Measurements from ENCODE around the gene JAKMIP1.

Gene JAKMIP1

DNA sequence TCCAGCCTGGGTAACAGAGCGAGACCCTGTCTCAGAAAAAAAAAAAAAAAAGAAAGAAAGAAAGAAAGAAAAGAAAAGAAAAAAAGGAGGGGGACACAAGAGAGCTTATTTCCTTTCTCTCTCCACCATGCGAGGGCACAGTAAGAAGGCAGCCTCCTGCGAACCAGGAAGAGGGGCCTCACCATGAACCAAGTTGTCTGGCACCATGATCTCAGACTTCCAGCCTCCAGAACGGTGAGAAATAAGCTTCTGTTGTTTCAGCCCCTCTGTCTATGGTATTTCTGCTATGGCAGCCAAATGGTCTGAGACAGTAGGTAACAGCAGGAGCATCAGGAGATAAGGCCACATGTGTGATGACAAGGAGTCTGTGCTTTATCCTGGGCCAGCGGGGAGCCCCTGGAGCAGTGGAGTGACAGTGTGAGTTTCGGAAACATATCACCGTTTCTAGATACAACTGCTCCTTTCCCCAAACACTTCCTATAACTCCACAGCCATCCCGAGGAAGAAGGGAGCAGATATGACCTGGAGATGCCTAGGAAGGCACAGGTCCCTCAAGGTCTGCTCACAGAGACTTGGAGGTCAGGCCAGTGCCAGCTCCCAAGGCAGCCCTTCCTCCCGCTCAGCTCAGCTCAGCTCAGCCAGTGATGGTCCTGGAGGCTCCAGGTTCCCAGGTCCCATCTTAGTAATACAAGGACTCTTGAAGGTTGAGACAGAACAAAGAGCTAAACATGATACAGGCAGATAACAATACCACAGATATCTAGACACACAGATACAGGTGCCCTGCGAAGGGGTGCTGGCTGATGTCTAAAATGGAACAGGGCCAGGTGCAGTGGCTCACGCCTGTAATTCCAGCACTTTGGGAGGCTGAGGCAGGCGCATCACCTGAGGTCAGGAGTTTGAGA, 17.7 kb downstream of the JAKMIP1 start:
- DNase-seq (ENCODE audit: low read depth in 1 of 2, low spot score in 1 of 2), result no peak

DNA sequence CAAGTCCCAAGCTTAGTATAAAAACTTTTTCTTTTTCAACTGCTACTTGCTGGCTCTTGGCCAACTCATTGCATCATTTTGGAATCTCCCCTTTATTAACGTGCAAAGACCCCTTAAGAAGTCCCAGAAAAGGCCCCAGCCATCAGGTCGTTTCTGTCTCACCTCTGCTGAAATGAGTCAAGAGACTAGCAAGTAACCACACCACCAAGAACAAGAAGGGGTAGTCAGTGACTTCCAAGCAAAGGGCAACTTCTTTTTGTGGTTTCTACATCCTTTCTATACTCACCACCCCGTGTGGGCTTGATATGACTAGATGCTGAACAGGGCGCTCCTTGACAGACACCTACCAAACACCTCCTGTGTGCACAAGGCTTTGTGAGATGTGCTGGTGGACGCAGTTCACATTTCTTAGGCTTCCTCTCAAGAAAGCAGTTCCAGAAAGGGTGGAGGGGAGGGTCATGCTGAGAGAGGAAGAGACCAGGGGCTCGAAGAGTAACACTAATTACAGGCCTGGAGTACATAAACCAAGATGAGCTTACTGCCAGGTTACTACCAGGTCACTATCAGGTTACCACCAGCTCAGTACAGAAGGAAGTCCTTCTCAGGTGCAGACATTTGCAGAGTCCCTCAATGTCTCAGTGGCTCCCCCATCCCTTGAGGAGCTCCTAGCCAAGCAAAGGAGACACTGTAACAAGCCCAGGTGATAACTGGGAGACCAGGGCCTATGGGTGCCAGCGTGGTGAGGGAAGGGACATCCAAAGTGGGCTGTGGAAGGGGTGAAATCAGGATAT, 19.3 kb downstream of the JAKMIP1 start:
- no peak for DNase-seq (ENCODE audit: low read depth in 1 of 2, low spot score in 1 of 2)

DNA sequence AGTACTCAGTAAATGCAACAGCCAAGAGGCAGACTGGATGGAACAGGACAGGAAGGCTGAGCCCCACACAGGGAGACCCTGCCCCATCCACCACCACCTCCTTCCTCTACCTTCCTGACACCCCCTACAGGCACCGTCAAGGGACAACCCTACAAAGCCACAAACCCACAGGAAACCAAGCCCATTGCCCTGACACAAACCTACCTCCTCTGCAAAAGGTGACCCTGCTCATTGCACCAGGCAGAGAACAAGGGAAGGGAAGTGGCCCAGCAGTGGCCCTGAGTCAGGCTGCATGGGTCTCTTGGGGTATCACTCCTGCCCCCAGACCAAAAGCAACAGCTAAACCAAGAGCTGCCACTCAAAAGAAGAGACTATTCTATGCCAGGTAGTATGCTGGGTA, 21.0 kb downstream of the JAKMIP1 start:
- DNase-seq (ENCODE audit: low read depth in 1 of 2, low spot score in 1 of 2), result no peak

DNA sequence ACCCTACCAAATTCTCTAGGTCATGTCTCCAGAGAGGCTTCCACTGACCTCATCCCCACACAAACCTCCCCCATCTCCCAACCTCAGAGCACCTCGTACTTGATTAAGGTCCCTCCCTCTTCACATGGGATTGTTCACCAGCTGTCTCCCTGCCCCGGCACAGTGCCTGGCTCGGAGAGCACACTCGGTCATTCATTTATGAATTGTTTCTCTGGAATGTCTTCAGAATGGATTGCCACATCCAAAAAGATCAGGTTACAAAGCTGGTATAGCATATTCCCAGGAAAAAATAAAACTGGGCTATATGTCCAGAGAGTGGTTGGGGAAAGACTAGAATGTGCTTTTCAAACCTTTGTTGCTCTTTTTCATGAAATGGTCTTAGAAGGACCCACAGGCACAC, 21.6 kb downstream of the JAKMIP1 start:
- no peak for DNase-seq (ENCODE audit: low read depth in 1 of 2, low spot score in 1 of 2)

DNA sequence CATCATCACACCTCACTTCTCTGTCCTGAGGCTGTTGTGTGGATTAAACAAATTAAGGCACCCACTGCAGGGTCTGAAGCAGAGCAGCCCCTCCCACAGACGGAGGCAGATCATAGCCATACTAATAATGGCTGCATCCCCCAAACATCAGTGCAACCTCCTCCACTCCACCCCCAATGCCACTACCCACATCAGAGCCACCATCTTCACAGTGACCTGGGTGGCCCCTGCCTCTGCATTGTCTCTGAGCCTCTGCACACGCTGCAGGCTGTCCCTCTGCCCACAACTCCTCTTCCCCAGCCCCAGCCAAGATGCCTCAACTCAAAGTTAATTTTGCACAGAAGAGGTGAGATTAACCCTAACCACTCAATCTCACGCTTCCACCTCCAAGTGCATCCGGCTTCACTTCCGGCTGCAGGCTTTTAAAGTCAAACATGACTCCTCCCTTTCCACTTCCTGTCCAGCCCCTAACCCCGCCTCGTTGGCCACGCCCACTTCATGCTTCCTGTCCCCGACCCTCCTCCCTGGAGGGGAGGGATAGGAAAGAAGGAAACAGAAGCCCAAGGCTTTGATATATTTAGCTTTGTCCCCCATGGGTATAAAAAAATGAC, 22.7 kb downstream of the JAKMIP1 start:
- no peak for DNase-seq (ENCODE audit: low read depth in 1 of 2, low spot score in 1 of 2)

DNA sequence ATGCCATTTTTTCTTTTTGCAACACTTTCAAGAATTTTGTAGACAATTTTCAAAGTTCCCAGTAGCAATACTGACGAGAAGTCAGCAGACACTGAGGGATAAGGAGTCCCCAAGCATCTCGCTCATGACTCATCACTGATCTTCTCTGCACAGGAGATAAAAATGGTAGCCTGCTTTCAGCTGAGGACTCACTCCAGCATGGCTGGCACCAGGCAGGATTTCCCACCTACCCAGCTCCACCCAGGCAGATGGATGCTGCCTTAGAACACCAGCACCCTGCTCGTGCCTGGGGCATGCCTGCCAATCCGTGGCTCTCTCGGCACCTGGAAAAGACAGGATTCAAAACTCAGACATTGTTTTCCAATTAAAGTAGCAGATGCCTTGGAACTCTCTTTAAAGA, 24.9 kb downstream of the JAKMIP1 start:
- DNase-seq (ENCODE audit: low read depth in 1 of 2, low spot score in 1 of 2), result no peak

DNA sequence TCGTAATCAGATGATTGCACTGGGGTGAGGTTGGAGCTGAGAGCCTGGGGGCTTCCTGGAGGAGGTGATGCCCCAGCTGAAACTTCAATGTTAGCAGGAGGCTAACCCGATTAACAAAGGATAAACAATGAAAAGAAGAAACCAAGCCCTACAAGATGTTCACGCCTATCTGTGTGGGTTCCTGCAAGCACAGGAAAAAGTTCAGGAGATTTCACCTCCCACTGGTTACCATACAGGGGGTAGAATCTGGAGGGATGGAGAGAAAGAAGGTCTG, 27.5 kb downstream of the JAKMIP1 start:
- no peak for DNase-seq (ENCODE audit: low read depth in 1 of 2, low spot score in 1 of 2)

DNA sequence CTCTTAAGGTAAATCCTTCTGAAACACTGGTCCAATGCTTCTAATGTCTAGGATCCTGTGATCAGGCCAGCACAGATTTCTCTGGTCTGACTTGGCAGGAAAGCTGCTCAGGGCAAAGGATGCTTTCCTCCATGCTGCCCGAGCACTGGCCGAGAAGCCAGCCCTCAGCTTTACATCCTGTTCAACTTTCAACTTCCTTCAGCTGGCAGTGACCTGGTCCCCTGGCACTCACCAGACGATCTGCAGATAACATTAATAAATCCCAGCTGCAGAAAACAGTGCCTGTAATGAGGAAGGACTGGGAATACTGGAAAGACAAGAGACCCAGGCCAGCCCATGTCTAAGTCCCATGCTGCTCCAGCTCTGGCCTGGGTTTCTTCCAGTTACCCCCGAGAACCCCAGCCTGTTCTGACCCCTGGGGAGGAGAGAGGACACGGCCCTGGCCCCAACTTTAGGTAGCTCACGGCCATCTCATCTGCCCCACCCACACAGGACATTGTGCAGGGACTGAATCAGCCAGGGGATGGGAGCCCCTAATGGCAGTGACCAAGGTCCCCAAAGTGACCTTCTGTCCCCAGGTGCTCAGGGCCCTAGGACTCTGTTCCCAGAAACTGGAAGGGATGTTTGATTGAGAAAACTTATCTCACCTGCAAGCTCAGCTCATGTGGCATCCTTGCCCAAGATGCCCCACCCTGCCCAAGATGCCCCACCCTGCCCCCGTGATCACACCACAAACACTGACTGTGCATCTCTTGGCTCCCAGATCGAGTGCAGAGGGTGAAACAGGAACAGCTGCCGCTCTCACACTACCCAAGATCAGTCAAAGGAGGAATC, 28.0 kb downstream of the JAKMIP1 start:
- DNase-seq (ENCODE audit: low read depth in 1 of 2, low spot score in 1 of 2), result no peak

DNA sequence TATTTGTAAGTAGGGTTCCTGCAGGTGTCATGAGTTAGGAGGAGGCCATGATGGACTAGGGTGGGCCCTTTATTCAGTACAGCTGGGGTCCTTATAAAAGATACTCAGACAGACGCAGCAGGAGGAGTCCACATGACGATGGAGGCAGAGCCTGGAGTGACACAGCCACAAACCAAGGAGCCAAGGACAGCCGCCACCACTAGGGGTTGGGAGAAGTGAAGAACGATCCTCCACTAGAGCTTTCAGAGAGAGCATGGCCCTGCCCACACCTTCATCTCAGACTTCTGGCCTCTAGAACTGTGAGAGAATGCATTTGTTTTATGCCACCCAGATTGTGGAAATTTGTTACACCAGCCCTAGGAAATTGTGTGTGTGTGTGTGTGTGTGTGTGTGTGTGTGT, 31.1 kb downstream of the JAKMIP1 start:
- DNase-seq (ENCODE audit: low read depth in 1 of 2, low spot score in 1 of 2), result no peak

DNA sequence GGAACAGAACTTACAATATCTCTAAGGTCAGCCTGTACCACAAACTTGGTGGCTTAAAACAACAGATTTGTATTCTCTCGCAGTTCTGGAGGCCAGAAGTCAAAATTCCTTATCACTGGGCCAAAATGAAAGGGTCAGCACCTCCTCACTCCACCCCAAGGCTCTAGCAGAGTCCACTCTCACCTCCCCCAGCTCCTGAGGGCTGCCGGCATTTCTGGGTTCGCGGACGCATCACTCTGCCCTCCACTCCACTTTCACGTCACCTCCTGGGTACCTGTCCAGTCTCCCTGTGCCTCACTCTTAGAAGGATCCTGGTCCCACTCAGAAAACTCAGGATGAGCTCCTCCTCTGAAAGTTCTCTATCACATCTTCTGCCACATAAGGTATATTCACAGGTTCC, 34.6 kb downstream of the JAKMIP1 start:
- DNase-seq (ENCODE audit: low read depth in 1 of 2, low spot score in 1 of 2), result no peak

DNA sequence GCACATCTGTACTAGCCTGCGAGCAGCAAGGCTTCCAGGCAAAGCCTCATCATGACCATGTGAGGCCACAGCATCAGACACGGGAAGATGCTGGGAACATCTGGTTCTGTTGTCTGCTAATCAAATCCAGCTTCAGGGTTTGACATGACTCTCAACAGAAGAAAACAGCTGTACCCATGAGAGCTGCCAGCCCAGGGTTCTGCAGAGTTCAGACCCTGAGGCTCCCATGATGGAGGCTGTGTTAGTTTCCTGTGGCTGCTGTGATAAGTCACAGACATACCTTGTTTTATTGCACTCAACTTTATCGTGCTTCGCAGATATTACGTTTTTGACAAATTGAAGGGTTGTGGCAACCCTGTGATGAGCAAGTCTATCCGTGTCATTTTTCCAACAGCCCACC, 37.5 kb downstream of the JAKMIP1 start:
- no peak for DNase-seq (ENCODE audit: low read depth in 1 of 2, low spot score in 1 of 2)

DNA sequence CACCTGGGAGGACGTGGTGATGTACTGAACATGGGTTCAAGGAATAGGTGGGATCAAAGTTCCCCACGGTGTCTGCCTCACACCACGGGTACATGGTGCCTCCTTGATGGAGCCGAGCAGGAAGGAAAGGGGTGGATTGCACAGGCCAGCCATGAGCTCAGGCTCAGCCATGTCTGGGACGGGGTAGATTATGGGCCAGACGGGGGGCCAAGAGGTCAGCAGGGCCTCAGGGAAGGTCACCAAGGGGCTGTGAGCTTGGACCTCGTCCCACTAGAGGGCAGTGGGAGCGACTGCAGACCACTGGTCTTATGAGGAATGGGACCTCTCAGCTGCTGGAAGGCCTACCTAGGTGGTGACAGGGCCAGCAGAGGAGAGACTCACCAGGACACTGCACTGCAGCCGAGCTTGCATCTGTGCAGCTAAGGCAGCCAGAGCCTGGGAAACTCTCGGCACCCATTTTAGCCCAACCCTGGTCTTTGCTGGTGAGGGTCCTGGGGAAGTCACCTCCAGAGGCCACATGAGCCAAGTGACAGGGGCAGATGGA, 38.4 kb downstream of the JAKMIP1 start:
- DNase-seq (ENCODE audit: low read depth in 1 of 2, low spot score in 1 of 2), result no peak

DNA sequence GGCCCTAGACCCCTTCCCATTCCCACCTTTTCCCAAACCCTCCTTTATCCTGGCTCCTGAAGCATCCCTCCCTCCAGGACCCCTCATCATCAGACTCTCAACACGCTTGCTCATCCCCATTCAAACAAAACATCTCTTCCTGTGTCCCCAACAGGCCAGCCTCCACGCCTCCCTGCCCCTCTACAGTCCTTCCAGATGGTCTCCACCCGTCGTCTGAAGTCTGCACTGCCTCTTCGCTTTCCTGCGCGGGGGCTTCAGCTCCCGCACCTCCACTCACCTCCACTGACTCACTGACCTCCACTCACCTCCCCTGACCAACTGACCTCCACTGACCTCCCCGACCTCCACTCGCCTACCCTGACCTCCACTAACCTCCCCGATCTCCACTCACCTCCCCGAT, 39.8 kb downstream of the JAKMIP1 start:
- DNase-seq (ENCODE audit: low read depth in 1 of 2, low spot score in 1 of 2), result no peak

DNA sequence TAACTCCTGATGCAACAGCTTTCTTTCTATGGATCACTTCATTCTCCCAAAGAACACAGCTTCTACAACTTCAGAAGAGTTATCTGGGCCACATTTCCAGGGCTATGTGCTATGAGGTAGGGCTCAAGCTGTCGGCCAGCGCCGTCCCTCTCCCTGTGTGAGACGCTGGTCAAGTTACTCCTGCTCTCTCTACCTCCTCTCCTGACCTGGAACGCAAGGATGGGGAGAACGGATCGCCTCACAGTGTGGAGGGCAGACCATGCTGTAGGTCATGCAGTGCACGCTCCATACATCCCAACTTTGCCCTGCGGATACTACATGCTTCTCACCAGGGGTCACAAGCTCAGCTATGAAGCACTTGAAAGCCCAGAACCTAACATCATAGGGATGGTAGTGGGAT, 42.4 kb downstream of the JAKMIP1 start:
- no peak for DNase-seq (ENCODE audit: low read depth in 1 of 2, low spot score in 1 of 2)

DNA sequence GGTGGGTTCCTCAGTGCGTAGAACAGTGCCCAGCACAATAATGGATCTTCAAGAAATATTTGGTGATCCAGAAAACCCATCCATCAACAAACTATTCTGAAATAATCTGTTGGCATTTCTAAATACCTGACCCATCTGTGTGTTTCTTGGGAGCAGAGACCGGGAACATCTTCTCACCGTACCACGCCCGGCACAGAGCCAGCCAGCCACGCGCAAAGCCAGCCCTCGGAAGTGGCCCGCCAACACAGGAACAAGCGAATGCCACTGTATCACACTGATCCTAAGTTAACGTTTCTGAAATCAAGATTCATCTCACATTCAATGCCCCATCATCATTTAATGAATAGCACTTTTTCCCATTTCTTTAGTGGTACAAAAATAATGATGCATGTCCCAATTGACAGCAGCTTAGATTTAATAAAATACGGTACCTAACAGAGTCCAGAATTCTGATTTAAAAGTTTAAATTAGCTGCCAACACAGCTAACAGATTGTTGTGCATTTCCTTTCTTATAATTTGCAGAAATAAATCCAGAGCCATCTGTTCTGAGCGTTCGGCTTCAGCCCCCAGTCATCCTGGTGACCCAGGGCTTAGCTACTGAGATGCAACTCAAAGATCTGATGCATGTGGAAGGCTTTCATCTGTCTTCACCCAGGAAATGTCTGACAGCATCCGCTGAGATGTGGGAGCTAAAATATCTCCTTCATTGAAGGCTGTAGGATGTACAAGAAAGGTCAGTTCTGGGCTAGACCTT, 44.2 kb downstream of the JAKMIP1 start:
- no peak for DNase-seq (ENCODE audit: low read depth in 1 of 2, low spot score in 1 of 2)

DNA sequence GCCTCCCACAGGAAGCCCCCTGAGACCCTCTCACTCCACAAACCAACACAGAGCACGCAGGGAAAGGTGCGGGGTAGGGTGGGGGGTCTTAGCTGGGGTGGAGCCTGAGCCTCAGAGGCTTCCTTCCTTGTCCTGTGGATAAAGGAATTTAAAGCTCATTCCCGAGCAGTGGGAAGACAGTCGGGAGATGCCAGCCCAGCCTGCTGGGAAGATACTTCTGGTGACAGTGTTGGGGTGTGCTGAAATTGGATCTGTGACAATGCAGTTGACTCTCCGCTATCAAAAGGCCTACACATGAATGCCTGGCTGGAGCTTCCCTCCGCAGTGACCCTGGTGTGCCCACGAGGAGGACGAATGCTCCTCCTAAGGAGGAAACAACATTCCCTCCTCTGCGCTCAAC, 45.5 kb downstream of the JAKMIP1 start:
- no peak for DNase-seq (ENCODE audit: low read depth in 1 of 2, low spot score in 1 of 2)

DNA sequence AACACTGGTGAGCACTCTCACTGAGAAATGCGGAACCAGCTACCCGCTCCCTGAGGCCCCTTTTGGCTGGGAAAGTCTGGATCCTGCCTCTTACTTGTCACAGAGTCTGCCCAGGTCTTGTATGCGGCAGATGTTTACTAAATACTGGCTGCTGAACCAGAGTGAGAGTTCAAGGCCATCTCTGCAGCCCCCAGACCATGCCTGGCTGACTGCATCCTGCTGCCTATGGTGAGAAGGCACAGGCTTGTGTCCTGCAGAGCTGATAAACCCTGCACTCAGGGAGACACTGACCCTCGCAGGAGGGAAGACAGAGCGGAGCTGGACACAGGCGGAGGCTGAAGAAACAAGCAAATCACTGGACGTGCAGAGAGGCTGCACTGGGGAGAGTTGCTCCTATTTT, 46.5 kb downstream of the JAKMIP1 start:
- no peak for DNase-seq (ENCODE audit: low read depth in 1 of 2, low spot score in 1 of 2)

DNA sequence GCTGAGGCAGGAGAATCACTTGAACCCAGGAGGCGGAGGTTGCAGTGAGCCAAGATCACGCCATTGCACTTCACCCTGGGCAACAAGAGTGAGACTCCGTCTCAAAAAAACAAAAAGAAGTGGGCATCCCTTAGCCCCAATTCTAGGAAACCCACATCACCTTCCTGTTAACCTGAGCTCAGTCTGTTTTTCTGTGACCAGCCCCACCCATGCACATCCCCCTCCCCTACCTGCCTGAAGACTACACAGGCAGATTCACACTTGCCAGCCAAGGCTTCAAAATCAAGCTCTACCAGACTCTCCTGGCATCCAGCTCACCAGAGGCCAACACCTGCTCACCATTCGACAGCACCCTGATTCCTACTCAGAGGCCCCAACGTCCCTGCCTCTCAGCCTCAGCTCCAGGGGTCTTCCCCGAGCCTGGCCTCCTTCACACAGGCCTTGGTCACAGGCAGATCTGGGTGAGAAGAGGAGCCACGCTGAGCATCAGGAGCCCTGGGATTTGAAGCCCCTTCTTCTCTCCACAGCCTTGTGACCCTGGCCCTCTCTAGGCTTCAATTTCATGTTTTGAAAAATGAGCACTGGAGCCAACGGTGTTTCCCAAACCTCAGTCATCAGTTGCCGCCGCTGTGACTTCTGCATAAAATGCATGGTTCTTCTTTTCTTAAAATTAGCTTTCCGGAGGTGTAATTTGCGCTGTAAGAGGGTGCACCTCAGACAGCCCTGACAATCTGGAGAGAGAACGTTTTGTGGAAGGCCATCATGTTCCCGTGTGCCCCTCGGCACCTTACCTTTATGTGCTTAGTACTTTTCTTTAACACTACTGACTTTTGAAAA, 47.3 kb downstream of the JAKMIP1 start:
- DNase-seq (ENCODE audit: low read depth in 1 of 2, low spot score in 1 of 2), result no peak

DNA sequence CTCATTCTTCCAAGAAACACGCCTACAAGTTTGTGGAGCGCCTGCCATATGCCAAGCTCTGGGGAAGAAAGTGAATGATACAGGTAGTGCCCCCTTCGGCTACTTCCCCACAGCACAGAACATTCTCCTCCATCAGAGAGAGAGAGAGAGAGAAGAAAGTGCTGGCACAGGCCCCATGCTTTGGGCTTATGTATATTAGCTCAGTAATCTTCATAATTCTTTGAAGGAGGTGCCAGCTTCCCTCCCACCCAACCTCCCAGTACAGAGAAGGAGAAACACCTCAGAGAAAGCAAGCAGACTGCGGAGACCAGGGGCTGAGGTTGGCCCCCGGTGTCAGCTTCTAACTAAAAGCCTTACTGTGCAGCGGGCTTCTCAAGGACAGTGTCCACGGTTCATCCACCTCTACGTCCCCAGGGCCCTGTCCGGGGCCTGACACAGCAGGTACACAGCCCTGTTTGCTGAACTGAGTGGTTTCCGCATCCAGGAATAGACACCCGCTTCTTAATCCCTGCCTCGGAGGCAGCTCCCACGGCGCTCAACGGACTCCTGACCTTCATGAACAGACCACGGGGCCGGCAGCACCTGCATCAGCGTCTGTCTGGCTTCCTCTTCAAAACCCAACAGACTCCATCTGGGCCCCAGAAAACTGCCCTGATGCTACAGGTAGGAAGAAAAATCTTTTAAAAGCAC, 50.2 kb downstream of the JAKMIP1 start:
- no peak for DNase-seq (ENCODE audit: low read depth in 1 of 2, low spot score in 1 of 2)

All from stimulated activated CD4-positive, alpha-beta T cell treated with anti-CD3 and anti-CD28 coated beads, Interleukin-15, amount 100 ng/mL, for 1 hour (primary cell).